Endothelial cell of umbilical vein (primary cell): ENCODE results near the gene CFAP97. TPM values are rescaled to one million over a fixed set of nuclear protein-coding genes. Genes with fewer than 3 reads are reported as not detected.

Source experiments
- BruUV-seq: library from RNA; stranded (reverse); fragments of 400-500 nt; replicated peaks from 2 replicates; lab custom pipeline; 2021; lab: Mats Ljungman, UMichigan
- CTCF ChIA-PET: fragments of 300-600, 350-600 bp; sonication (Branson Sonifier 250); formaldehyde crosslinking; loops from one replicate; lab custom pipeline; 2021; ENCODE audit warnings: antibody characterized with exemption, inconsistent platforms; lab: Charles Lee
- POLR2A ChIA-PET: fragments of 300-600, 350-600 bp; sonication (Branson Sonifier 250); formaldehyde crosslinking; loops from one replicate; lab custom pipeline; 2021; ENCODE audit warnings: antibody characterized with exemption, inconsistent platforms; lab: Charles Lee
- DNase-seq: peaks from one replicate; pipeline ENCODE4 v3.0.0-alpha.2; 2011; ENCODE audit warnings: low read depth, low spot score
- FAIRE-seq: peaks from 2 replicates; lab custom pipeline; 2011; peaks lifted over from hg19 to GRCh38; lab: Jason Lieb, UNC
- H2AFZ ChIP-seq: 2 replicates; pipeline ENCODE4 v1.6.0; 2012; ENCODE audit warnings: low read depth, low read length, control low read depth, inconsistent platforms
- H3K27ac ChIP-seq: 2 replicates; pipeline ENCODE4 v1.5.1; 2011; ENCODE audit warnings: low read depth, mild to moderate bottlenecking, control low read depth, low read length, moderate library complexity; ENCODE audit not compliant: insufficient read depth
- H3K27me3 ChIP-seq, 2 experiments: 2 replicates each; pipeline versions ENCODE4 v1.6.0 to v1.6.1; 2011; ENCODE audit warnings: low read length in 2 of 2, mixed read lengths in 1 of 2; ENCODE audit not compliant: control insufficient read depth in 2 of 2, insufficient read depth in 2 of 2
- H3K36me3 ChIP-seq, 2 experiments: 2 replicates in 1 of 2; 3 replicates in 1 of 2; pipeline ENCODE4 v1.5.1; 2011; ENCODE audit warnings: low read length in 2 of 2, mild to moderate bottlenecking in 1 of 2, moderate library complexity in 1 of 2; ENCODE audit not compliant: control insufficient read depth in 2 of 2, insufficient read depth in 2 of 2; ENCODE audit errors: extremely low read depth in 1 of 2
- H3K4me1 ChIP-seq: 3 replicates; pipeline ENCODE4 v1.5.1; 2011; ENCODE audit warnings: mild to moderate bottlenecking, low read length; ENCODE audit not compliant: control insufficient read depth, insufficient read depth; ENCODE audit errors: extremely low read depth
- H3K4me2 ChIP-seq: 2 replicates; pipeline ENCODE4 v1.6.1; 2011; ENCODE audit warnings: low read length, control low read depth, mixed read lengths; ENCODE audit not compliant: insufficient read depth
- H3K4me3 ChIP-seq, 3 experiments: fragments of 200-600 bp in 1 of 3; sonication (generic), shearing (Covaris generic) in 1 of 3; replicated peaks in 1 of 3; 2 replicates each; pipeline ENCODE4 v1.5.1; 2011 to 2016; ENCODE audit warnings: control low read depth in 3 of 3, low read length in 3 of 3, mild to moderate bottlenecking in 2 of 3, inconsistent platforms in 1 of 3, low read depth in 1 of 3, moderate library complexity in 1 of 3; ENCODE audit not compliant: insufficient read depth in 1 of 3
- H3K79me2 ChIP-seq: 2 replicates; pipeline ENCODE4 v1.6.0; 2012; ENCODE audit warnings: low read length, inconsistent platforms; ENCODE audit not compliant: control insufficient read depth, insufficient read depth
- H3K9ac ChIP-seq: replicated peaks from 2 replicates; pipeline ENCODE3; 2011; ENCODE audit warnings: low read length, control low read depth; ENCODE audit not compliant: insufficient read depth; ENCODE audit errors: extremely low read depth
- H3K9me1 ChIP-seq: replicated peaks from 3 replicates; pipeline ENCODE4 v1.6.0; 2011; ENCODE audit warnings: mild to moderate bottlenecking, low read length; ENCODE audit not compliant: control insufficient read depth, insufficient read depth; ENCODE audit errors: extremely low read depth
- H3K9me3 ChIP-seq: replicated peaks from 2 replicates; pipeline ENCODE4 v1.5.1; 2012; ENCODE audit warnings: low read length, inconsistent platforms; ENCODE audit not compliant: control insufficient read depth, insufficient read depth
- H4K20me1 ChIP-seq: replicated peaks from 2 replicates; pipeline ENCODE3; 2011; ENCODE audit warnings: mild to moderate bottlenecking, low read length; ENCODE audit not compliant: control insufficient read depth, insufficient read depth; ENCODE audit errors: extremely low read depth
- EZH2 ChIP-seq: IDR thresholded peaks from 2 replicates; pipeline ENCODE4 v1.6.1; 2012; ENCODE audit warnings: borderline replicate concordance, low read depth, mild to moderate bottlenecking, moderate library complexity, low read length, inconsistent platforms; ENCODE audit not compliant: severe bottlenecking
- FOS ChIP-seq: IDR thresholded peaks from 2 replicates; pipeline ENCODE4 v1.6.1; 2011; ENCODE audit warnings: mild to moderate bottlenecking, low read length, moderate library complexity, borderline replicate concordance; ENCODE audit not compliant: insufficient read depth
- GATA2 ChIP-seq: IDR thresholded peaks from 2 replicates; pipeline ENCODE4 v1.7.0; 2011; ENCODE audit warnings: low read depth, mild to moderate bottlenecking, moderate library complexity, mixed read lengths, low read length; ENCODE audit not compliant: insufficient read length, insufficient read depth
- JUN ChIP-seq: IDR thresholded peaks from 2 replicates; pipeline ENCODE4 v1.6.1; 2011; ENCODE audit warnings: borderline replicate concordance, low read depth; ENCODE audit not compliant: insufficient read length, insufficient read depth
- MYC ChIP-seq: IDR thresholded peaks from one replicate; pipeline ENCODE4 v1.6.1; 2011; ENCODE audit warnings: mild to moderate bottlenecking, low read depth, low read length
- POLR2A ChIP-seq: IDR thresholded peaks from 2 replicates; pipeline ENCODE4 v1.6.1; 2012; ENCODE audit warnings: low read depth, mild to moderate bottlenecking, control low read depth, low read length
- POLR2AphosphoS5 ChIP-seq: IDR thresholded peaks from 2 replicates; pipeline ENCODE4 v1.6.1; 2012; ENCODE audit warnings: low read depth, mild to moderate bottlenecking, control low read depth, low read length, moderate library complexity; ENCODE audit not compliant: insufficient read depth
- dilution Hi-C: fragments of 300-500 bp; cut with MboI; formaldehyde crosslinking; loops from one replicate; pipeline ENCODE4 v1.15.0; 2019; ENCODE audit warnings: low sequenced_read_pairs; ENCODE audit not compliant: extremely low pct_ligation_motif_present
- intact Hi-C: fragments of 100-400 bp; cut with micrococcal nuclease; formaldehyde crosslinking; loops from one replicate; pipeline ENCODE4 v1.10.0; 2022
- polyA plus RNA-seq, 4 experiments: library from polyadenylated mRNA; depleted of rRNA in 3 of 4; stranded (reverse) in 3 of 4; unstranded in 1 of 4; fragments of >200 nt; gene quantifications; 2 replicates each; pipeline versions ENCODE4 v1.2.1 to v1.2.3, GENCODE V29; 2011 to 2012; ENCODE audit warnings: missing spikeins in 1 of 4
- total RNA-seq: library from RNA; stranded (reverse); gene quantifications from 2 replicates; pipeline ENCODE4 v1.2.3, GENCODE V29; 2021
- TF ChIP-seq, protein P1 (sequence below), 2 donors: IDR thresholded peaks; 1 replicate in 1 of 2; 2 replicates in 1 of 2; pipeline ENCODE4 v1.5.1; 2011; ENCODE audit warnings: low read length in 2 of 2, mild to moderate bottlenecking in 2 of 2, moderate library complexity in 2 of 2, control low read depth in 1 of 2, inconsistent platforms in 1 of 2, low read depth in 1 of 2; ENCODE audit not compliant: insufficient read depth in 1 of 2; ENCODE audit errors: extremely low read depth in 1 of 2
- TF ChIP-seq, protein P2 (sequence below): IDR thresholded peaks from 2 replicates; pipeline ENCODE4 v1.6.1; 2011; ENCODE audit not compliant: insufficient read depth, insufficient read length

Gene CFAP97
- total and polyA plus RNA-seq, 2 donors (not counting 3 experiments of a cell fraction or from before 2014, with no cell fraction given): 5.3 to 22.4 TPM

DNA sequence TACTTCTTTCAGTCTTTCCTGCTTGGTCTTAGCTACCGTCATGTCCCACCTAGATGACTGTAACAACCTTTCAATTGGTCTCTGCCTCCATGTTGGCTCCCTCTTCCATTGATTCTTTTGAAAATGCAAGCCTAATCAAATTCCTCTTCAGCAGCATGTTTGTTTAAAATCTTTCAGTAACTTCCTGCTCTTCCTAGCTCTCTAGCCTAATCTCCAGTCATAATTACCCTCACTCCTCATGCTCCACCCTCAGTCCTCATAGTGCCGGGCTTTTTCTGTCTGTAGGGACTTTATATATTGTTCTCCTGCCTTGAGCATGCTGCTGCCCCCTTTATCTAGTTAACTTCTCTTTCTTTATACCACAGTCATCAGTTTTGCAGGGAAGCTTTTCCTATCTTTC lies 17.7 kb upstream of the CFAP97 start:
- H3K27me3 ChIP-seq: no peaks in the 10 kb centered on the region
- intact Hi-C loops (no loop called here), dilution Hi-C loops (no loop called here)
- TF ChIP-seq POLR2AphosphoS5 (no peak), MYC (no peak), GATA2 (no peak), JUN (no peak), FOS (no peak)
- no peaks in the 10 kb centered on the region for H4K20me1 ChIP-seq
- DNase-seq (no peak), FAIRE-seq (no peak)
- H3K36me3 ChIP-seq: no peaks in the 10 kb centered on the region
- ChIA-PET POLR2A (no interaction called here), CTCF (no interaction called here)
- no TSS peak for BruUV-seq
- peaks cover 2% of the 10 kb centered on the region for H3K4me1 ChIP-seq
- no peak overlapping the region for H2AFZ ChIP-seq
- H3K79me2 ChIP-seq: peaks cover 31% of the 10 kb centered on the region
- H3K9me3 ChIP-seq: no peaks in the 10 kb centered on the region
- H3K4me3 ChIP-seq: no peak overlapping the region
- no peak overlapping the region for H3K4me2 ChIP-seq
- no peak overlapping the region for H3K9ac ChIP-seq
- H3K9me1 ChIP-seq: no peaks in the 10 kb centered on the region
- H3K27ac ChIP-seq: no peak overlapping the region

DNA sequence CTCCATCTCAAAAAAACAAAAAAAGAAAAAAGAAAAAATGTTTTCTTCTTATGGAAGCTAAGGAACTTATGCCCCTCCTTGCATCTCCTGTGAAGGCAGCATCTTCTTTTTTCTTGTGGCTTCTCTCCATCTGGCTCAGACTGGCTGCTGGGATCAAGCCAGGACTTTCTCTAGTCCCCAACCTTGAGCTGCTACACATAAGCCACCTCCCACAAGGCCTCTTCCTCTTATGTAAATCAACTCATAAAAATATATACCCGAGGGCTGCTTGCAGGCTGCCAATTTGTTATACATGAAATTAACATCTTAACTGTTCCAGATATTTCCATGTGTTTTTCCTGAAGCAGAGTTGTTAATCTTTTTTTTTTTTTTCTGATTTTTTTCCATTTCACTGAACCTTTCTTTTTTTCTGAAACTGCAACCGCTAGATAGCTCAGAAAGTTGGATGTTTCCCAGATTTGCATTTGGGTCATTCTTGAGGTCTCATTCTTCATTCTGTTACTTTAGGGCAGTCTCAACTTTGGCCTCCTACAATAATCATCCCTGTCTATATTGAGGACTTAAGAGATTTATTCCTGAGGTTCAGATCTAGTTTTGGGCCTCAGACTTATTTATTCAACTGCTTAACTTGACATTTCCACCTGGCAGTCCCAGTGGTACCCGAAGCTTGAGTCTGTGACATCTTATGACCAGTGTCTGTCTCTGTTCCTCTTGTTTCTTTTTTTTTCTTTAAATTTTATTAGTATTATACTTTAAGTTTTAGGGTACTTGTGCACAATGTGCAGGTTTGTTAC lies 15.9 kb upstream of the CFAP97 start:
- H3K9ac ChIP-seq: no peak overlapping the region
- POLR2A ChIA-PET: no interaction called here
- no peak overlapping the region for H3K27ac ChIP-seq
- DNase-seq (peak; percentile 45), FAIRE-seq (no peak)
- intact Hi-C loops (no loop called here), dilution Hi-C loops (no loop called here)
- no peak overlapping the region for H3K4me3 ChIP-seq
- H3K9me3 ChIP-seq: no peaks in the 10 kb centered on the region
- H3K9me1 ChIP-seq: no peaks in the 10 kb centered on the region
- no peak overlapping the region for H3K4me2 ChIP-seq
- H2AFZ ChIP-seq: no peak overlapping the region
- H3K4me1 ChIP-seq: peaks cover 1% of the 10 kb centered on the region
- no peaks in the 10 kb centered on the region for H4K20me1 ChIP-seq
- BruUV-seq: no TSS peak
- TF ChIP-seq GATA2 (no peak), POLR2A (no peak), MYC (no peak), POLR2AphosphoS5 (no peak), JUN (no peak), FOS (no peak), EZH2 (no peak)
- TF ChIP-seq, protein P1, sequence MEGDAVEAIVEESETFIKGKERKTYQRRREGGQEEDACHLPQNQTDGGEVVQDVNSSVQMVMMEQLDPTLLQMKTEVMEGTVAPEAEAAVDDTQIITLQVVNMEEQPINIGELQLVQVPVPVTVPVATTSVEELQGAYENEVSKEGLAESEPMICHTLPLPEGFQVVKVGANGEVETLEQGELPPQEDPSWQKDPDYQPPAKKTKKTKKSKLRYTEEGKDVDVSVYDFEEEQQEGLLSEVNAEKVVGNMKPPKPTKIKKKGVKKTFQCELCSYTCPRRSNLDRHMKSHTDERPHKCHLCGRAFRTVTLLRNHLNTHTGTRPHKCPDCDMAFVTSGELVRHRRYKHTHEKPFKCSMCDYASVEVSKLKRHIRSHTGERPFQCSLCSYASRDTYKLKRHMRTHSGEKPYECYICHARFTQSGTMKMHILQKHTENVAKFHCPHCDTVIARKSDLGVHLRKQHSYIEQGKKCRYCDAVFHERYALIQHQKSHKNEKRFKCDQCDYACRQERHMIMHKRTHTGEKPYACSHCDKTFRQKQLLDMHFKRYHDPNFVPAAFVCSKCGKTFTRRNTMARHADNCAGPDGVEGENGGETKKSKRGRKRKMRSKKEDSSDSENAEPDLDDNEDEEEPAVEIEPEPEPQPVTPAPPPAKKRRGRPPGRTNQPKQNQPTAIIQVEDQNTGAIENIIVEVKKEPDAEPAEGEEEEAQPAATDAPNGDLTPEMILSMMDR (IDR thresholded peaks at IDR 0.05; ENCODE audit: extremely low read depth in 1 of 2, insufficient read depth in 1 of 2, low read depth in 1 of 2, low read length in 2 of 2): no peak
- TF ChIP-seq, protein P2, sequence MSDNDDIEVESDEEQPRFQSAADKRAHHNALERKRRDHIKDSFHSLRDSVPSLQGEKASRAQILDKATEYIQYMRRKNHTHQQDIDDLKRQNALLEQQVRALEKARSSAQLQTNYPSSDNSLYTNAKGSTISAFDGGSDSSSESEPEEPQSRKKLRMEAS: no peak
- H3K27me3 ChIP-seq: no peaks in the 10 kb centered on the region
- CTCF ChIA-PET: no interaction called here
- no peaks in the 10 kb centered on the region for H3K36me3 ChIP-seq
- H3K79me2 ChIP-seq: peaks cover 37% of the 10 kb centered on the region
